HL-60 (cell line): ENCODE measurements around the gene ARID1B.

Source experiments
- DNase-seq, 2 experiments: peaks; one replicate each; pipeline ENCODE4 v3.0.0-alpha.2; 2010 to 2020; ENCODE audit warnings: low read depth in 1 of 2, low spot score in 1 of 2
- H3K27ac ChIP-seq: fragments of 250-450 bp; sonication (Bioruptor Pico); replicated peaks from 2 replicates; pipeline ENCODE4 v1.5.1; 2020; ENCODE audit warnings: mild to moderate bottlenecking, moderate library complexity
- H3K27me3 ChIP-seq: fragments of 250-450 bp; sonication (Bioruptor Pico); 2 replicates; pipeline ENCODE4 v1.5.1; 2021; ENCODE audit warnings: mild to moderate bottlenecking, moderate library complexity; ENCODE audit not compliant: insufficient read depth, poor library complexity, severe bottlenecking
- H3K4me3 ChIP-seq: replicated peaks from 2 replicates; pipeline ENCODE4 v1.5.1; 2011; ENCODE audit warnings: mild to moderate bottlenecking, control low read depth, low read length; ENCODE audit not compliant: insufficient read depth
- CTCF ChIP-seq: IDR thresholded peaks from one replicate; pipeline ENCODE4 v1.5.1; 2011; ENCODE audit warnings: low read length, control low read depth, inconsistent platforms; ENCODE audit not compliant: insufficient read depth
- GABPA ChIP-seq: IDR thresholded peaks from 2 replicates; pipeline ENCODE4 v1.6.1; 2012; ENCODE audit warnings: low read depth
- POLR2AphosphoS5 ChIP-seq: IDR thresholded peaks from 2 replicates; pipeline ENCODE4 v1.6.1; 2012; ENCODE audit warnings: low read depth
- REST ChIP-seq: IDR thresholded peaks from 2 replicates; pipeline ENCODE4 v1.6.1; 2012; ENCODE audit warnings: low read depth; ENCODE audit not compliant: insufficient replicate concordance
- SPI1 ChIP-seq: IDR thresholded peaks from 2 replicates; pipeline ENCODE4 v1.6.1; 2012; ENCODE audit warnings: low read depth, mild to moderate bottlenecking, borderline replicate concordance

Gene ARID1B

GRCh38 chr6:157107571-157107914, 330.4 kb downstream of the ARID1B start:
- Histone ChIP-seq H3K27me3 (no peaks in the 10 kb centered on the region), H3K27ac (no peak overlapping the region), H3K4me3 (no peak overlapping the region)
- no peak for DNase-seq
- TF ChIP-seq SPI1 (no peak), POLR2AphosphoS5 (no peak), REST (no peak), GABPA (no peak), CTCF (no peak)

- Histone ChIP-seq H3K27me3 (no peaks in the 10 kb centered on the region), H3K27ac (no peak overlapping the region), H3K4me3 (no peak overlapping the region)
- TF ChIP-seq SPI1 = no peak
- TF ChIP-seq POLR2AphosphoS5 = no peak
- no peak for TF ChIP-seq GABPA
- TF ChIP-seq REST = no peak
- TF ChIP-seq CTCF = no peak
- DNase-seq = no peak
These were observed 330.9 kb downstream of the ARID1B start for GRCh38 chr6:157107915-157108651.

- Histone ChIP-seq H3K27ac (no peak overlapping the region), H3K4me3 (no peak overlapping the region), H3K27me3 (no peaks in the 10 kb centered on the region)
- DNase-seq = no peak
- TF ChIP-seq SPI1 = no peak
- TF ChIP-seq POLR2AphosphoS5 = no peak
- no peak for TF ChIP-seq CTCF
- no peak for TF ChIP-seq REST
- TF ChIP-seq GABPA = no peak
These were observed 331.7 kb downstream of the ARID1B start for GRCh38 chr6:157108923-157109322.
